Muscle of arm (tissue), 12 donors: ENCODE data around the gene FOXC2. TPM values are rescaled to one million over a fixed set of nuclear protein-coding genes. Genes with fewer than 3 reads are reported as not detected.

Experiments
- DNase-seq: peaks from one replicate; pipeline ENCODE4 v3.0.0-alpha.2; 2013
- polyA plus RNA-seq, 12 donors: library from polyadenylated mRNA; unstranded; fragments of 120-200 nt; gene quantifications; one replicate each; pipeline ENCODE4 v1.2.1, GENCODE V29; 2013; ENCODE audit not compliant: insufficient read length in 12 of 12

Gene FOXC2
- polyA plus RNA-seq, 12 donors: 0.50 to 4.1 (median 0.98) TPM; not detected in 2

DNA sequence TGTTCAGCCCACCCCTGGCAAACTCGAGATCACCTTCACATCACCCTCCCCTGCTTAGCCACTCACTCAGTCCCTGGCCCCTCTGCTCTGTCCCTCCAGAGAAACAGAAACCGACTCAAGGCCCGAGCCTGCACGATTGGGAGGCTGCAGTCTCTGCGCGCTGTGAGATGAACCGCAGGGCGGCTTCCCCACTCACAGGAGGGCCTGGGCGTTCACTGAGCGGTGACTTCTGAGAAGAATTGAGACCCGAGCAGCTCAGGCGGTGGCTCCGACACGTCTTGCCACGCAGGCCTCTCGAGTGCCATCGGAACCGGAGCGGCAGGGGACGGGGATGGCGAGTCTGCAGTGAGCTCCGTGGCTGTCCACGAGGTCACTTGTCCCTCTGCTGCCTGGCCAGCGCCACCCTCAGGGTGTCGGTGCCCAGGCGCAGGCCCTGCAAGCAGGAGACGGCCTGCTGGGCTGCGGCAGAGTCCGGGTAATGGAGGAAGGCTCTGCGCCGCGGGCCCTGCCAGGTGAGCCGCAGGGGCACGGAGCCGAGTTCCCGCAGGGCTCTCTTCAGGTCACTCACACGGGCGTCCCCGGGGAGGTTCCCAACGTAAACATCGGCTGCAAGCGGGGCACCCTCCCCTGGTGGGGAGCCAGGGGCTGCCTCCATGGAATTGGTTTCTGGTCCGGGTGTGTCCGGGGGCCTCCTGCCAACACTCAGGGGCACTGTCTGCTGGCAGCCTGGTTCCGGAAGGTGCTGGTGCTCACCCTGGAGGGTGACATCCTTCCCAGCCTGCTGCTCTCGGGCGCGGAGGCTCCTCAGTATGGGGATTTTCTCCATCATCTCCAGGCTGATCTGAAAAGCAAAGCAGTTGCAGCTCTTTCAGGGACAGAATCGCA lies 34.7 kb upstream of the FOXC2 start:
- DNase-seq: no peak

DNA sequence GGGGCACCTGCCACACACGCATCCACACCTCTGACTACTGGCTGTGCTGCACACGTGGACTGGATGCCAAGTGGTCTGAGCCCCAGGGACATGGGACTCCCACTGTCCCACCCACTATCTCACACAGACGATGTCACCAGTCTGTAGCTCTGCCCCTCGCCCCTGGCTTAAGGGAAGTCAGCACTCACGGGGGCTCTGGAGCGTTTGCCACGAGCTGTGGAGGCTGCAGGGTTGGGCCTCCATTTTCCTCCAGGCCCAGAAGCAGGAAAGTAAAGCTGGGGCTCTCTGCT lies 34.2 kb upstream of the FOXC2 start:
- no peak for DNase-seq

DNA sequence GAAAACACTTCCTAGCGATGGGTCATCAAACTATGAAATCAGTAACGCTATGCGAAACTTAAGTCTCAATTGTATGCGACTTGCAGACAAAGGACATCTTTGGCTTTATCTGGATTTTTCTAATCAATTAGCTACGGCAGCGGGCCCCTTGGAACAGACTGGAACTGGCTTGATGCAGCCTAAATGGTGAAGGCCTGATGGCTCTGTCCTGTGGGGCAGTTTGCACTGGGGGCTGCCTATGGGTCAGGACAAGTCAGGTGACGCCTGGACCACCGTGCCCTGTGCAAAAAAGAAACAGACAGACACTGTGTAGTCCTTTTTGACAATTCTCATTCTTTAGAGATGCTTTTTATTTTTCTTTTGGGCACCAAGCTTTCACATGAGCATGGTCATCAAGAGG lies 33.6 kb upstream of the FOXC2 start:
- no peak for DNase-seq

DNA sequence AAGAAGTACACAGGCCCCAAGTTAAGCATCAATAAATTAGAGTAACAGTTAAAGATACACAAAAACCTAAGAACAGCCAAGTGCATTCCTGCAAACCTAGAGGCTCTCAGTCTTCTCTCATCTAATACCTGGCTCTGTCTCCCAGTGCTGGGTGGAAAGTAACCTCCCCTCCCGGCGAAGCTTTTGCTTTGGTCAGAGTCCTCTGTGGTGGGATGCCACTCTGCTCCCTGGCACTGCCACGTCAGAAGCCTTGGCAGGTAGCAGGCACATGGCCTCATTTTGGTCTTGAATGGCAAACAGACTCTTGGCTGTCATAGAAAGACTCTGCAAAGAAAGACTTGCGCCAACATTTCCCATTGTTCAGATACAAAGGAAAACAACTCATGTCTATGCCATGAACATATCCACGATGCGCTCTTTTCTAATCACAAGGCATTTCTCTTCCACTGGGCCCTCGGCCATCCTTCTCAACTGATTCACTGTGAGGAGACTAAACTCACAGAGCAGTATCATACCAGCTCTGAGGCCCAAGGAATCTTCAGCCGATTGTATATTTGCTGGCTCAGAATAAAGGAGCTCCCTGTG lies 32.8 kb upstream of the FOXC2 start:
- DNase-seq: no peak

DNA sequence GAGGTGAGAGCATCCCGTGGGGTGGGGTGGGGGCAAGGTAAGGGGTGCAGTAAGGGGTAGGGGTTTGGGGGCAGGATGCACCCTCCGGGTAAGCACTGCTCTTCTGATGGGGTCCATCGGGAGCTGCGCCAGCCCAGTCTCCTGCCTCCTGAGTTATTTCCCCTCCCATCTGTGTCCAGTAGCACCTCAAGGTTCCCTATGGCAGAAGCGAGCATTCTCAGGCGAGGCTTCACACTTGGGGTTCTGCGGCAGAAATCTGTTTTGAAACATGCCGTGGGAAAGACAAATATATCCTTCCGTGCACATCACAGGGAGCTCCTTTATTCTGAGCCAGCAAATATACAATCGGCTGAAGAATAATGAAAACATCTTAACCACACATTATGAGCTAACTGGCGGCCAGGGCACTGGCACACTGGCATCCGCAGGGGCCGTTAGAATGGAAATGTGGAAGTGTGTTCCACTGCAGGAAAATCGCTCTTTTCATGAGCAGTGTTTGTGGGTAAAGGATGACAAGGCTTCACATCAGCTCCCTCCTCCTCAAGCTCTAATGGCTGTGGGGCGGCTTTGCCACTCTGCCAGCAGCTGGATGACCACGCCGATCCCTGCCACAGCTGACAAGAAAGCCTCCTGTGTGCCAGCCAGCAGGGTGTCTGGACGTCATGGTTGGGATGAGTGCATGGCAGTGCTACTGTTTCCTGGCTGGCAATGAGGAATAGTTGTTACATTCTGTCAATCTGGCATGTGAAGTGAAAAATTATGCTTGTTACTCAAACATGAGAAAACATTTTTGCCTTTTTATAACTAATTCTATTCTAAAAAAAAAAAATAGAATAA lies 31.6 kb upstream of the FOXC2 start:
- DNase-seq: no peak

DNA sequence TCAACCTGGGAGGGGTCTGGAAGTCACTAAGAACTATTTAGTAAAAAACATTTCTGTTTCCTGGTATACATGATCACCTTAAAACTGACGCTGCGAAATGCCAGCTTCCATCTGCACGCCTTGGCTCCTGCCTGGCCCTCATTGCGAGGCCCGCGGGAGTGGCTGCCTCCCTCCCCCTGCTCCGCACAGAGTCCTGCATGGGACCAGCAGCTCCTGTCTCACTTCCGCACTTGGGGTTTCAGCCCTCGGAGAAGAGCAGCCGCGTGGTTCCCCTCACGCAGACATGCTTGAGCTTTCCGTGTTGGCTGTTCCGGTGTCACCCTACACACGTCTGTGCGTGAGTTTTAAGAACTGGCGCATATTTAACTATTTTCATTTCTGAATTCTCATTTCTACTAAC lies 30.0 kb upstream of the FOXC2 start:
- no peak for DNase-seq

DNA sequence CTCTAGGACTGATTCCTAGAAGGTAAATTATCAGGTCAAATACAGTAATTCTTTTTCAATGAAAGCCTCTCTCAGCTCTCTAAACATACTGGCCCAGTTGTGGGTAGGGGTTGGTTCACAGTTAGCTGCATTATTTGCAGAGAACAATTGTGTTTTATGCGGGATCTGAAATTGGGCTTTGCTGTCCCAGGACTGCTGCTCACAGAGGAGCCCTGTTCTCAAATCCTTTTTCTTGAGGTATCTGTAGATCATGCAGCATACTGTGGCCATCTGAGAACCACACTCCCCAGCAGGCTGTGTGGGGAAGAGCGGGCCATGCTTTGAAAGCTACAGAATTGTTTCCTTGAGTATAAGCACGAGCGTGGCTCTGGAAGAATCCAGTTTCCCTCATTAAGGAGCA lies 29.1 kb upstream of the FOXC2 start:
- no peak for DNase-seq

DNA sequence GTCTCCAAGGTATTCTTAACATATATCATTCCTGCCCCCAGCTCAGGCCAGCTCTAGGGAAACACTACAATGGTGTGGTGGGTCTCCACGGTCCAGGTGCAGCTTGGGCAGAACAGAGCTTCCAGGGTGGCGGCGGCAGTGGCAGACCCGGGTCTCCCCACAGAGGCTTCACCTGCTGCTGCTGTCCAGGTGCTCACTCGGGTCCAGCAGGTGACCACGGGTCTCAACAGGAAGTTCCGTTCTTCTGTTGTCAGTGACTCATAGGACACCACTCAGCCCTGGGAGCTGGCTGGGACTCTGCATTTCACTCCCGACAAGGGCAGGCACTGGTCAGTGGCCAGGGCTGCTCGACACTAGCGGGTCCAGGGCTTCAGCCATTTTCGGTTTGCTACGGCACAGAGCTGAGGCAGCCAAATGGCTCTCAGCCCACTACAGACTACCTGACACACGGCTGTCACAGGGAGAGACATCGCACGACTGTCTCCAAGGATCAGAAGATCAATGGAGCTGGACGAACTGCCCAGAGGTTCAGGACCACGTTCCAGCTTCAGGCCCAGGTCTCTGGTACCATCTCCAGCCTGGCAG lies 28.3 kb upstream of the FOXC2 start:
- DNase-seq: no peak

DNA sequence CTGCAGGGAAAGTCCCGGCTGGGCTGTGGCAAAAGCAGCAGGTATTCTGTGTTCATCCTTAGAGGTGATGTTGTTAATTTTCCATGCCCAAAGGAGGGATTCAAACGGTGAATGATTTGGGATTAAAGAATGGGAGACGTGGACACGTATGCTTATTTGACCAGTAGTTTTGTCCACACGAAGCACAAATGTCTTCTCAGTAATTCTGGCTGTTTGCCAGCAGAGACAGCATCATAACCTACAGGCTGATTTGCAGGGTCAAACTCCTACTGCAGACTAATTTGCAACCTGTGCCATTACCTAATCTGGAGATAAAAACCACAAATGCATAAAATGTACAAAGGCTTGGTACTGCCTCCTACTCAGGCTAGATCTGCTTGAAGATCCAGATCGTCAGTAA lies 25.7 kb upstream of the FOXC2 start:
- DNase-seq: no peak

DNA sequence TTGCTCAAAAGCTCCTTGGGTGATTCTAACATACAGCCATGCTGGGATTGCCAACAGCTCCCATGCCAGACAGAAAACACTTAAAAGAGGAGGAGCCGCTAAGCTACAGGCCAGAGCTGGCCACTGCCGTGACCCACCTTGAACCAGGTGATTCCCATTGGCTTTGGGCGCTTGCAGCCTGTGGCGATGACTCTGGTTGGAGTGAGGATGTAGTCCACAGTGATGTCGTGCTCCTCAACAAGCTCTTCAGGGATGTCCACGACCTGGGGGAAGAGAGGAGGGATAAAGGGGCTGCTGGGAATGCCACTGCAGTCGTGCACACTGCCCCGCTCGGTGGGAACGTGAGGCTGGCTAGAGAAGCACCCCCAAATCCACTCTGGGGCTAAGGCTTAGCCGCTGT lies 25.1 kb upstream of the FOXC2 start:
- DNase-seq: no peak

DNA sequence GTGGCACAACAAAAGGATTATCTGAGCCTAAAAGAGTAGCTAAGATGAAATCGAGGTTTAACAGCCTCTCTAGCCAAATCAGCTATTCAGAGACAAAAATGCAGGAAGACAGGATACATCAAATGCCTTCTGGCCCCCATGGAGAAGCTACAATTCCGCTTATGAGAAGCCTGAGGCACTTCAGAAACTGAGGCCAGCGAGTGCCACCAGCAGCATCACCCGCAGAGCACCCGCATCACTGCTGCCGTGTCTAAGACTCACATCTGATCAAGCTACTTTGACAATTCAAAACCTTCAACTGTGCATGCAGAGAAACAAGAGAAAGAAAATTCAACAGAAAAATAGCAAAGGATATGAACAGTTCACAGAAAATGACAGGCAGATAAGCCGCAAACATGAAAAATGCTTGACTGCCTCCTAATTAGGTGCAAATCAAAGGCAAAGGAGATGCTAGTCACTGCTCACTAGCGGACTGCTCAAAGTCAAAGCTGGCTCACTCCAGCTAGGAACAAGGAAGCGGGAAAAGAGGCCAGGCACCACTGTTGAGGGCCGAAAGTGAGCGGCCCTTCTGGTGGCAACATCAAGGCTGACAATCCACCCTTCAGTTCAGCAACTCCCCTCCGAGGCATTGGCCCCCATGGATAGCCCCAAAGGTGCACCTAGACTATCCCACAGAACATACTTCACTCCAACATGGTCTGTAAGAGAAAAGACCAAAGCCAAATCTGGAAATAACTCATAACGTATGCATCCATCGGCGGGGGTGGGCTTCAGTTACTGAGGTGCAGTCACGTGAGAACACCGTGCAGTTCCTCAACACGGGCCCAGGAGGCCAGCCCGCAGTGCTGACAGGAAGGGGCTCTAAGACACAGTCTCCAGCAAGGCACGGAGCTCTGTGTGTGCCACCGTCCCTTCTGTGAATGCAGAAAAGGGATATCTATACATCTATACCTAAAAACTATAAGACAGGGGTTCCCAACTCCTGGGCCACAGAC lies 23.6 kb upstream of the FOXC2 start:
- DNase-seq: no peak

DNA sequence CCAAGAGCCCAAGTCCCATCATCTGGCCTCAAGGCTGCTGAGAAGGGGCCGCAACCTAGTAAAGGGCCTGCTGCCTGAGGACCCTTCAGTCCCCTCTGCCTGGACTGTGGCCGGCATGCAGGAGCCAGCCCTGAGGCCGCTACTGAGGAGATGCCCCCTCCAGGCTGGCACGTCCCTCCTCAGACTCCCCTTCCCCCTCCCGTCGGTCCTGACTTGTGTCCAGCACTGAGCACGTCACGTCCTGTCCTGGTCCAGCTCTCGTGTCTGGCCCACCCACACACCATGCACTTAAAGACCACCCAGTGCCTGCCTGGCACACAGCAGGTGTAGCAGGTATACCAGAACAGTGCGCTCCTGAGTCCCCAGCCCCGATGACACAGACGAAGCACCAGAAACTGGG lies 21.1 kb upstream of the FOXC2 start:
- DNase-seq: no peak

DNA sequence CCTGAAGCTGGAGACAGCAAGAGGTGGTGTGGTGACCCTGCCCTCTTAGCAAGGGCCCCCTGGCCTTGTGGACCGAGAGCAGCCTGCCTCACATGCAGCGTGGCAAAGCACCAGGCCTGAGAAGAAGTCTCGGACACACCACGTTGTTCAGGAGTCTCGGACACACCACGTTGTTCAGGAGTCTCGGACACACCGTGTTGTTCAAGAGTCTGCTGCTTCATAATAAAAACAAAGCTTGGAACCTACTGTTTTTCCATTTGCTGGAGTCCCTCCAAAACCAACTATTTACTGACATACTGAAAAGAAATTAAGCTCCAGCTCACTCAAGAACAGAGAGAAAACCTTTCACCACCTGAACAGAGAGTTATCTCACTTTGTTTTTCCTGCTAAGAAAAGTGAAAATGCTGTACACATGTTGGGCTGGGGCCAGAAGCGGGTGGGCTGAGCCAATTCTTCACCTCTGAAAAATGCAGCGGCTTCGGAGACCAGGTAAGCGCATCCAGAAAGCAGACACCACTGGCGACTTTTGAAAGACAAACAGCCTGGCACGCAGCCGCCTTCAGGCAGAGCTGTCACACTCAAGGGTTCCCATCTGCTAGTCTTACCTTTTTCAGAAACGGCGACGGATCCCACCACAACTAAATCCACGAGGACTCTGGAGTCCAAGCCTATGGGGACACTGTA lies 20.5 kb upstream of the FOXC2 start:
- no peak for DNase-seq

DNA sequence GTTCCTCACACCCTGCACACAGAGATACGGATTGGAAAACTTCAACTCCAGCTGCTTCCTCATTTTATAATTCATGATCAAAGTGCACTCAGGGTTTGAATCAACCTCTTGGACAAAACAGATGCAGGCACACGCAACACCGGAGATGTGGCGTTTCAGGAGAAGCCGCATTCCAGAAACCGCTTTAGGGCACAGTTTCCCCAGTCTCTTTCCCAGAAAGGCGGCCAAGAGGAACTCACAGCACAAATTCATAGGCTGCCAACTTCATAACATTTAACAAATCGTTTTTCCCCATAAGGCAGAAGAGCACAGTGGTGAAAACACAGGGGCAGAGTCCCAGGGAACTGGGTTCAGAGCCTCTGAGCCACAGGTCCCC lies 20.0 kb upstream of the FOXC2 start:
- DNase-seq: no peak

DNA sequence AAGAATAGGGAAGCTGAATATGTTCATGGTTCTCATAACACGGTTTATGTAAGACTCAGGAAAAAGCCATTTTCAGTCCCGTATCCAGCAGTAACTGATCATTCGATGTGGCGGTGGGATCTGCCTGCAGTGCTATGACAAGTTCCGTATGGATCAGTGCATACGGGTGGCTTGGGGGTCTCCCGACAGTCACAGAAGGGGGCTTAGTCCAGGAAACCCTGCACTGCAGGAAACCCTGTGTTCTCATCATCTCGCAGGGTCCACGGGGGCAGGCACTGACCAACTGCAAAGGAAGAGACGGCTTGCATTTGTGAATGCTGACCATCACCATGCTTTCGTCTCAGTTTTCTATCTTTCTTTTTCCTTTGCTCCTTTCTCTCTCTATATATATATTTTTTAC lies 19.3 kb upstream of the FOXC2 start:
- no peak for DNase-seq

DNA sequence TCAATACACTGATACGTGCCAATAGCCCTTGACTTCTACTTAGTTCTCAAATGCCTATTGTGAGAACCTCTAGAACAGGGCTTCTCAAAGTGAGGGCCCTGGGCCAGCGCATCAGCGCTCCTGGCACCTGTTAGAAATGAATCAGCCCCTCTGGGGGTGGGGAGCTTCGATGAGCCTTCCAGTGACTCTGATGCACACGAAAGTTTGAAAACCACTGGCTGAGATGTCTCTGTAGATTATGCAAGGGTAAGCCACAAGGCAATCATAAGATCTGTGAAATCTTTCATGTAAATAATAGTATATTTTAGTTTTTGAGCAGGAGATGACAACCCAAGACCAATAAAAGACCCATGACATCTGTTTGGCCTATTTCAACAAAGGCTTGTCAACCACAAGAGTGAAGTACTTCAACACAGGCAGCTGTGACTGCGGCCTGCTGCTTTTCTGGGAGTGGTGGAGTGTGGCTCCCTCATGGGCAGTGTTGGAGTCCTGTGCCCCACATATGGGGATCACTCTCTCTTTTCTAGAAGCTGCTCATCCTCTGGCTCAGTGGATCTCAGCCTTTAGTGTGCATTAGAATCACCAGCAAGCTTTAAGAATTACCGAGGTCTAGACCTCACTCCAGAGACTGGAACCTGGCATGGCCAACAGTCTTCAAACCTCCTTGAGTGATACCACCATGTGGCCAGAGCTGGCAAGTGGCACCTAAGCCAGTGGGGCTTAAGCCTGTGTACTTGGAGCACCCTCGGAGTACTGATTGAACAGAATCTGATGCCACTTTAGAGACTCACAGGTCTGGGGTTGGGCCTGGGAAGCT lies 17.3 kb upstream of the FOXC2 start:
- DNase-seq: no peak

DNA sequence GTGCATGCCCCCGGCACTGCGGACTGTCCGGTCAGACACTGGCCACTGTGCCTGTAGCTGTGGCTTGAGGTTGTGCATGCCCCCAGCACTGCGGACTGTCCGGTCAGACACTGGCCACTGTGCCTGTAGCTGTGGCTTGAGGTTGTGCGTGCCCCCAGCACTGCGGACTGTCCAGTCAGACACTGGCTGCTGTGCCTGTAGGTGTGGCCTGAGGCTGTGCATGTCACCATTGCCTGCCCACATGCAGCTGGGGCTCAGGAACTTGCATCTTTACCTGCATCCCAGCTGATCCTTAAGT lies 16.8 kb upstream of the FOXC2 start:
- DNase-seq: no peak

DNA sequence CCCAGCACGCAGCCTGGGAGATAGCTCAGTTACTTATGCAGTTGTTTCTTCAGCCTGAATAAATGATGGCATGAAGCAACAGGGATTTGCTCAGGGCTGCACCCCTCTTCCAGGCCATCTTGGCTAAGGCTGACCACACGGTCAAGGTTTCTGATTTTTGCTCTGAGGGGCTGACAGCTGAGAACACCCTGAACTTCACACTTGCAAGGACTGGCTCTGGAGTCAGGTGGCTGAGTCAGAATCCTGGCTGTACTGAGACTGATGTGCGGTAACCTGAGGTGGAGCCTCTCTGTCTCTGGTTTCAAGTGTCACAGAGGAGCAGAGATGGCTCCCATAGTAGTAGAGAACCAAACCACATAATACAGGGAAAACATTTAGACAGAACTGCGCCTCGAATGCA lies 16.3 kb upstream of the FOXC2 start:
- no peak for DNase-seq

DNA sequence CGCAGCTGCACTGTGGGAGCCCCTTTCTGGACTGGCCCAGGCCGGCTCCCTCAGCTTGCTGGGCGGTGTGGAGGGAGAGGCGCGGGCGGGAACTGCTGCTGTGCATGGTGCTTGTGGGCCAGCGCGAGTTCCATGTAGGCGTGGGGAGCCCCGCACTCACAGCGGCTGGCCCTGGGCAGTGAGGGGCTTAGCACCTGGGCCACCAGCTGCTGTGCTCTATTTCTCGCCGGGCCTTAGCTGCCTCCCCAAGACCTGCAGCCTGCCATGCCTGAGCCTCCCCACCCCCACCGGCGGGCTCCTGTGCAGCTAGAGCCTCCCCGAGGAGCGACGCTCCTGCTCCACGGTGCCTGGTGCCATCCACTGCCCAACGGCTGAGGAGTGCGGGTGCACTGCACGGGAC lies 13.3 kb upstream of the FOXC2 start:
- DNase-seq: no peak

DNA sequence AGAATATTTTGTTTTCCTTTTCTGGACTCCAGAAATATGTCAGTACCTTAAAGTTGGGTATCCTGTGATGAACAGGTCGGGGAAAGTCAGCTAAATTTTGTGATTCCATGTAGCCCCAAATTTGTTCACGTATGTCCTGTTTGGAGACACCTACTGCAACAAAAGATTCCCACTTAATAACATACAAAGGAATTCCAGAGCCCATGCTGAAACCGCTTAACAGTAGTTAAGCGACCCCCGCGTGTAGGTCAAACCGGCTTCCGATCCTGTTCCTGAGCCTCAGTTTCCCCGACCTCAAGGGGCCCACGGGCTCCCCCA lies 12.1 kb upstream of the FOXC2 start:
- DNase-seq: no peak
